H9 (cell line): ENCODE results near the gene PRKACB. TPM values are rescaled to one million over a fixed set of nuclear protein-coding genes. Genes with fewer than 3 reads are reported as not detected.

Experiments used
- DNase-seq: peaks from one replicate; pipeline ENCODE4 v3.0.0-alpha.2; 2017
- H2AFZ ChIP-seq: one replicate; pipeline ENCODE4 v1.6.1; 2013; ENCODE audit warnings: mild to moderate bottlenecking, low read length, control low read depth, moderate library complexity
- H2AK5ac ChIP-seq: 2 replicates; pipeline ENCODE4 v1.6.1; 2013; ENCODE audit warnings: low read length, control low read depth, mixed read lengths; ENCODE audit not compliant: insufficient read length
- H2BK120ac ChIP-seq: one replicate; pipeline ENCODE4 v1.6.1; 2013; ENCODE audit warnings: low read depth, mild to moderate bottlenecking, low read length, control low read depth, inconsistent platforms; ENCODE audit not compliant: poor library complexity, severe bottlenecking
- H2BK12ac ChIP-seq: 2 replicates; pipeline ENCODE4 v1.6.1; 2013; ENCODE audit warnings: low read length, control low read depth, mixed read lengths, low read depth; ENCODE audit not compliant: insufficient read length
- H2BK15ac ChIP-seq: 2 replicates; pipeline ENCODE4 v1.6.1; 2013; ENCODE audit warnings: low read depth, low read length, control low read depth
- H2BK20ac ChIP-seq: one replicate; pipeline ENCODE4 v1.6.1; 2013; ENCODE audit warnings: low read depth, mild to moderate bottlenecking, low read length, control low read depth, inconsistent platforms; ENCODE audit not compliant: poor library complexity, severe bottlenecking
- H2BK5ac ChIP-seq: 2 replicates; pipeline ENCODE4 v1.6.1; 2013; ENCODE audit warnings: low read length, control low read depth, mixed read lengths; ENCODE audit not compliant: insufficient read length
- H3K14ac ChIP-seq: 2 replicates; pipeline ENCODE4 v1.6.1; 2013; ENCODE audit warnings: low read length, control low read depth; ENCODE audit not compliant: insufficient read depth
- H3K18ac ChIP-seq: 2 replicates; pipeline ENCODE4 v1.6.1; 2013; ENCODE audit warnings: low read depth, mild to moderate bottlenecking, mixed read lengths, low read length, control low read depth; ENCODE audit not compliant: insufficient read length
- H3K23ac ChIP-seq: 2 replicates; pipeline ENCODE4 v1.6.1; 2013; ENCODE audit warnings: low read length, control low read depth, mixed read lengths, low read depth; ENCODE audit not compliant: insufficient read length
- H3K23me2 ChIP-seq: 2 replicates; pipeline ENCODE4 v1.6.1; 2013; ENCODE audit warnings: low read depth, mild to moderate bottlenecking, mixed read lengths, low read length, control low read depth; ENCODE audit not compliant: insufficient read length, poor library complexity, severe bottlenecking
- H3K27ac ChIP-seq: 2 replicates; pipeline ENCODE4 v1.5.1; 2013; ENCODE audit warnings: low read length, control low read depth, mixed read lengths, low read depth; ENCODE audit not compliant: insufficient read length
- H3K27me3 ChIP-seq: 2 replicates; pipeline ENCODE4 v1.6.1; 2013; ENCODE audit warnings: low read length, control low read depth, inconsistent platforms; ENCODE audit not compliant: insufficient read depth
- H3K4ac ChIP-seq: 2 replicates; pipeline ENCODE4 v1.6.1; 2013; ENCODE audit warnings: low read depth, mild to moderate bottlenecking, control low read depth, inconsistent platforms, low read length, moderate library complexity
- H3K4me1 ChIP-seq: 2 replicates; pipeline ENCODE4 v1.6.1; 2013; ENCODE audit warnings: low read length, control low read depth, inconsistent platforms; ENCODE audit not compliant: insufficient read depth
- H3K4me2 ChIP-seq: 2 replicates; pipeline ENCODE4 v1.6.1; 2013; ENCODE audit warnings: low read length, control low read depth, mixed read lengths; ENCODE audit not compliant: insufficient read length, insufficient read depth
- H3K56ac ChIP-seq: 2 replicates; pipeline ENCODE4 v1.6.1; 2013; ENCODE audit warnings: low read depth, mild to moderate bottlenecking, mixed read lengths, low read length, control low read depth; ENCODE audit not compliant: insufficient read length
- H3K79me1 ChIP-seq: 2 replicates; pipeline ENCODE4 v1.6.1; 2013; ENCODE audit warnings: low read depth, mild to moderate bottlenecking, moderate library complexity, low read length, control low read depth, inconsistent platforms; ENCODE audit not compliant: insufficient read depth, poor library complexity, severe bottlenecking
- H3K79me2 ChIP-seq: 2 replicates; pipeline ENCODE4 v1.6.1; 2013; ENCODE audit warnings: low read length, control low read depth, inconsistent platforms; ENCODE audit not compliant: insufficient read depth
- H3K9ac ChIP-seq: 2 replicates; pipeline ENCODE4 v1.6.1; 2013; ENCODE audit warnings: low read length, control low read depth, mixed read lengths; ENCODE audit not compliant: insufficient read length; ENCODE audit errors: extremely low read depth
- H3K9me3 ChIP-seq: one replicate; pipeline ENCODE4 v1.6.1; 2013; ENCODE audit warnings: low read depth, low read length, inconsistent platforms; ENCODE audit not compliant: control insufficient read depth
- H3T11ph ChIP-seq: one replicate; pipeline ENCODE4 v1.6.1; 2013; ENCODE audit warnings: mild to moderate bottlenecking, low read length, control low read depth, inconsistent platforms
- H4K20me1 ChIP-seq: one replicate; pipeline ENCODE4 v1.6.1; 2013; ENCODE audit not compliant: control insufficient read depth, insufficient read length, insufficient read depth
- H4K5ac ChIP-seq: 2 replicates; pipeline ENCODE4 v1.6.1; 2013; ENCODE audit warnings: low read depth, mild to moderate bottlenecking, mixed read lengths, low read length, control low read depth; ENCODE audit not compliant: insufficient read length
- H4K8ac ChIP-seq: replicated peaks from 2 replicates; pipeline ENCODE4 v1.6.1; 2013; ENCODE audit warnings: low read length, control low read depth, mixed read lengths, low read depth; ENCODE audit not compliant: insufficient read length
- H4K91ac ChIP-seq: 2 replicates; pipeline ENCODE4 v1.6.1; 2013; ENCODE audit warnings: low read depth, mild to moderate bottlenecking, moderate library complexity, mixed read lengths, low read length, control low read depth; ENCODE audit not compliant: insufficient read length
- H3K27ac Mint-ChIP-seq, 3 experiments: 2 replicates in 2 of 3; 3 replicates in 1 of 3; pipeline ENCODE4 v1.8.0; 2020 to 2021; ENCODE audit warnings: mixed read lengths in 3 of 3, mild to moderate bottlenecking in 1 of 3, moderate library complexity in 1 of 3
- H3K27me3 Mint-ChIP-seq: 2 replicates; pipeline ENCODE4 v1.8.0; 2021; ENCODE audit warnings: low read depth, mild to moderate bottlenecking, moderate library complexity, mixed read lengths
- H3K36me3 Mint-ChIP-seq, 3 experiments: 2 replicates in 2 of 3; 3 replicates in 1 of 3; pipeline ENCODE4 v1.8.0; 2020 to 2021; ENCODE audit warnings: low read depth in 3 of 3, mixed read lengths in 3 of 3; ENCODE audit not compliant: insufficient read depth in 1 of 3
- H3K4me1 Mint-ChIP-seq, 2 experiments: 2 replicates each; pipeline ENCODE4 v1.8.0; 2020; ENCODE audit warnings: mixed read lengths in 2 of 2
- H3K4me3 Mint-ChIP-seq, 2 experiments: 2 replicates in 1 of 2; 3 replicates in 1 of 2; pipeline ENCODE4 v1.8.0; 2020 to 2021; ENCODE audit warnings: mild to moderate bottlenecking in 2 of 2, mixed read lengths in 2 of 2, moderate library complexity in 1 of 2
- H3K9me3 Mint-ChIP-seq, 2 experiments: 2 replicates in 1 of 2; 3 replicates in 1 of 2; pipeline ENCODE4 v1.8.0; 2020; ENCODE audit warnings: mild to moderate bottlenecking in 2 of 2, mixed read lengths in 2 of 2, moderate library complexity in 1 of 2
- WGBS: extraction: QIAGEN DNeasy Blood & Tissue Kit; methylation state at CpG from one replicate; pipeline ENCODE4 v1.1.7; 2013; ENCODE audit warnings: missing lambda C conversion rate, low lambda C conversion rate, mixed read lengths; ENCODE audit not compliant: insufficient read length; ENCODE audit errors: extremely low coverage; 5-methylcytosine and 5-hydroxymethylcytosine counted together
- total RNA-seq: library from RNA; stranded (reverse); gene quantifications from 2 replicates; pipeline ENCODE4 v1.2.1, GENCODE V29; 2021
- TF ChIP-seq, protein P1 (sequence below): fragments of 200-600 bp; sonication (generic); conservative IDR thresholded peaks from 3 replicates; pipeline ENCODE4 v1.8.0; 2021; ENCODE audit warnings: antibody characterized with exemption, mild to moderate bottlenecking

PRKACB gene
- total RNA-seq, 1 experiment from 2014 or later: 20.7 TPM

DNA sequence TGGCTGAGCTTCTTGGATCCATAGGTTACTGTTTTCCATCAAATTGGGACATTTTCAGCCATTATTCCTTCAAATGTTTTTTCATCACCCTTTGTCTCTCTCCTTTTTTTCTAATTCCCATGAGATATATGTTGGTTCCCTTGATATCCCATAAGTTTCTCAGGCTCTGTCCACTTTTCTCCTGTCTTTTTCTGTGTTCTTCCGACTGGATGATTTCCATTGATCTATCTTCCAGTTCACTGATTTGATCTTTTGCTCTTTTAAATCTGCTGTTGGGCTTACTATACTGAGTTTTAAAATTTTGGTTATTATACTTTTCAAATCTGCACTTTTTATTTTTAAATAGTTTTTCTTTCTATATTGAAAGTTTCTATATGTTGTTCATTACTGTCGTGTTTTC is 18.2 kb downstream of the PRKACB start:
- no peak overlapping the region for H3K27ac Mint-ChIP-seq
- H3K18ac ChIP-seq: no peak overlapping the region
- no peaks in the 10 kb centered on the region for H3K79me1 ChIP-seq
- DNase-seq: no peak
- TF ChIP-seq, protein P1, sequence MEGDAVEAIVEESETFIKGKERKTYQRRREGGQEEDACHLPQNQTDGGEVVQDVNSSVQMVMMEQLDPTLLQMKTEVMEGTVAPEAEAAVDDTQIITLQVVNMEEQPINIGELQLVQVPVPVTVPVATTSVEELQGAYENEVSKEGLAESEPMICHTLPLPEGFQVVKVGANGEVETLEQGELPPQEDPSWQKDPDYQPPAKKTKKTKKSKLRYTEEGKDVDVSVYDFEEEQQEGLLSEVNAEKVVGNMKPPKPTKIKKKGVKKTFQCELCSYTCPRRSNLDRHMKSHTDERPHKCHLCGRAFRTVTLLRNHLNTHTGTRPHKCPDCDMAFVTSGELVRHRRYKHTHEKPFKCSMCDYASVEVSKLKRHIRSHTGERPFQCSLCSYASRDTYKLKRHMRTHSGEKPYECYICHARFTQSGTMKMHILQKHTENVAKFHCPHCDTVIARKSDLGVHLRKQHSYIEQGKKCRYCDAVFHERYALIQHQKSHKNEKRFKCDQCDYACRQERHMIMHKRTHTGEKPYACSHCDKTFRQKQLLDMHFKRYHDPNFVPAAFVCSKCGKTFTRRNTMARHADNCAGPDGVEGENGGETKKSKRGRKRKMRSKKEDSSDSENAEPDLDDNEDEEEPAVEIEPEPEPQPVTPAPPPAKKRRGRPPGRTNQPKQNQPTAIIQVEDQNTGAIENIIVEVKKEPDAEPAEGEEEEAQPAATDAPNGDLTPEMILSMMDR: no peak
- no peak overlapping the region for H3K27ac ChIP-seq
- H3K23me2 ChIP-seq: no peaks in the 10 kb centered on the region
- no peak overlapping the region for H4K5ac ChIP-seq
- peaks cover 0 to 4% of the 10 kb centered on the region in 2 experiments; a peak in 2 of 5 replicates for H3K9me3 Mint-ChIP-seq
- H4K8ac ChIP-seq: no peak overlapping the region
- no peaks in the 10 kb centered on the region for H3K79me2 ChIP-seq
- H3K23ac ChIP-seq: no peak overlapping the region
- no peak overlapping the region for H2BK5ac ChIP-seq
- no peak overlapping the region for H3T11ph ChIP-seq
- H3K9me3 ChIP-seq: no peaks in the 10 kb centered on the region
- no CpG with 5 or more reads among the region's 2 CpGs for WGBS
- peaks cover 0 to 6% (median 2%) of the 10 kb centered on the region in 3 experiments; a peak in 4 of 7 replicates for H3K36me3 Mint-ChIP-seq
- no peak overlapping the region for H2BK12ac ChIP-seq
- H4K20me1 ChIP-seq: no peaks in the 10 kb centered on the region
- no peak overlapping the region for H3K56ac ChIP-seq
- H3K27me3 Mint-ChIP-seq: no peaks in the 10 kb centered on the region
- no peaks in the 10 kb centered on the region for H3K27me3 ChIP-seq
- H3K4ac ChIP-seq: no peak overlapping the region
- no peaks in the 10 kb centered on the region for H3K4me1 ChIP-seq
- H2BK120ac ChIP-seq: no peak overlapping the region
- H4K91ac ChIP-seq: no peak overlapping the region
- H3K9ac ChIP-seq: no peak overlapping the region
- no peak overlapping the region for H2BK15ac ChIP-seq
- no peak overlapping the region for H2AK5ac ChIP-seq
- H3K14ac ChIP-seq: no peak overlapping the region
- peaks cover 2 to 4% of the 10 kb centered on the region in 2 experiments; a peak in 1 of 4 replicates for H3K4me1 Mint-ChIP-seq
- no peak overlapping the region for H3K4me2 ChIP-seq
- no peak overlapping the region for H2AFZ ChIP-seq
- H3K4me3 Mint-ChIP-seq: no peak overlapping the region
- no peak overlapping the region for H2BK20ac ChIP-seq
